SK-N-SH treated with all-trans-retinoic acid at 6 μM for 48 hours (cell line): ENCODE measurements around the gene FAM163A.
A peak's percentile ranks its signal among the peaks of the same experiment; 100 is the strongest.

ENCODE experiments used
- ATAC-seq: fragments of 200-7000 bp; cut with Tn5 transposase; 3 replicates; pipeline ENCODE4 v1.9.1; 2020; ENCODE audit warnings: mild to moderate bottlenecking, moderate library complexity
- ARNTL ChIP-seq: fragments of 450-650 bp; formaldehyde crosslinking; IDR thresholded peaks from 2 replicates; pipeline ENCODE4 v1.5.0; 2020; ENCODE audit warnings: low read depth, mild to moderate bottlenecking, moderate library complexity, borderline replicate concordance
- BACH2 ChIP-seq: fragments of 250-450 bp; sonication (Bioruptor Pico); IDR thresholded peaks from 2 replicates; pipeline ENCODE4 v1.9.0; 2021; ENCODE audit warnings: mild to moderate bottlenecking, borderline replicate concordance
- CSDC2 ChIP-seq: fragments of 250-450 bp; sonication (Bioruptor Pico); IDR thresholded peaks from 2 replicates; pipeline ENCODE4 v1.5.0; 2020; ENCODE audit warnings: mild to moderate bottlenecking, moderate library complexity
- ESRRG ChIP-seq: fragments of 250-450 bp; sonication (Bioruptor Pico); IDR thresholded peaks from 2 replicates; pipeline ENCODE4 v1.6.1; 2021; ENCODE audit warnings: mild to moderate bottlenecking
- GLIS3 ChIP-seq: fragments of 250-450 bp; sonication (Bioruptor Pico); IDR thresholded peaks from 2 replicates; pipeline ENCODE4 v1.5.0; 2020; ENCODE audit warnings: mild to moderate bottlenecking, moderate library complexity
- ISL1 ChIP-seq: fragments of 250-450 bp; sonication (Bioruptor Pico); IDR thresholded peaks from 2 replicates; pipeline ENCODE4 v2.1.2; 2022; ENCODE audit warnings: mild to moderate bottlenecking, moderate library complexity
- OSR1 ChIP-seq: fragments of 250-450 bp; sonication (Bioruptor Pico); IDR thresholded peaks from 2 replicates; pipeline ENCODE4 v1.8.0; 2022; ENCODE audit warnings: moderate library complexity, mild to moderate bottlenecking, inconsistent platforms
- POU6F1 ChIP-seq: fragments of 250-450 bp; sonication (Bioruptor Pico); IDR thresholded peaks from 2 replicates; pipeline ENCODE4 v1.8.0; 2021; ENCODE audit warnings: low read depth, mild to moderate bottlenecking, moderate library complexity, borderline replicate concordance
- PPARA ChIP-seq: fragments of 250-450 bp; sonication (Bioruptor Pico); IDR thresholded peaks from 2 replicates; pipeline ENCODE4 v1.5.0; 2020; ENCODE audit warnings: mild to moderate bottlenecking, borderline replicate concordance
- RARB ChIP-seq: fragments of 250-450 bp; sonication (Bioruptor Pico); IDR thresholded peaks from 2 replicates; pipeline ENCODE4 v1.8.0; 2021; ENCODE audit warnings: mild to moderate bottlenecking, moderate library complexity
- SNAI2 ChIP-seq: fragments of 250-450 bp; sonication (Bioruptor Pico); IDR thresholded peaks from 2 replicates; pipeline ENCODE4 v1.5.0; 2020; ENCODE audit warnings: mild to moderate bottlenecking, moderate library complexity
- TCF4 ChIP-seq: fragments of 250-450 bp; sonication (Bioruptor Pico); IDR thresholded peaks from 2 replicates; pipeline ENCODE4 v1.8.0; 2021; ENCODE audit warnings: mild to moderate bottlenecking, moderate library complexity, borderline replicate concordance
- TOX ChIP-seq: fragments of 250-450 bp; sonication (Bioruptor Pico); IDR thresholded peaks from 2 replicates; pipeline ENCODE4 v1.8.0; 2021; ENCODE audit warnings: mild to moderate bottlenecking, moderate library complexity, borderline replicate concordance
- TSHZ2 ChIP-seq: fragments of 250-450 bp; sonication (Bioruptor Pico); IDR thresholded peaks from 2 replicates; pipeline ENCODE4 v1.5.0; 2020; ENCODE audit warnings: mild to moderate bottlenecking, moderate library complexity
- ZC3H10 ChIP-seq: fragments of 250-450 bp; sonication (Bioruptor Pico); IDR thresholded peaks from 2 replicates; pipeline ENCODE4 v1.5.1; 2021; ENCODE audit warnings: mild to moderate bottlenecking, moderate library complexity
- ZFP3 ChIP-seq: fragments of 250-450 bp; sonication (Bioruptor Pico); IDR thresholded peaks from 2 replicates; pipeline ENCODE4 v1.5.0; 2020; ENCODE audit warnings: mild to moderate bottlenecking, moderate library complexity
- ZFP30 ChIP-seq: fragments of 450-650 bp; formaldehyde crosslinking; IDR thresholded peaks from 2 replicates; pipeline ENCODE4 v1.5.0; 2022; ENCODE audit warnings: mild to moderate bottlenecking, moderate library complexity
- ZNF565 ChIP-seq: fragments of 450-650 bp; formaldehyde crosslinking; conservative IDR thresholded peaks from 2 replicates; pipeline ENCODE4 v1.5.0; 2020; ENCODE audit warnings: low read depth, mild to moderate bottlenecking, moderate library complexity
- ZNF70 ChIP-seq: fragments of 450-650 bp; formaldehyde crosslinking; IDR thresholded peaks from 2 replicates; pipeline ENCODE4 v1.5.0; 2020; ENCODE audit warnings: mild to moderate bottlenecking, moderate library complexity
- ZNF8 ChIP-seq: fragments of 450-650 bp; formaldehyde crosslinking; IDR thresholded peaks from 2 replicates; pipeline ENCODE4 v1.5.0; 2020; ENCODE audit warnings: mild to moderate bottlenecking, moderate library complexity
- TF ChIP-seq, protein P1 (sequence below): fragments of 250-450 bp; sonication (Bioruptor Pico); IDR thresholded peaks from 2 replicates; pipeline ENCODE4 v1.5.1; 2021; ENCODE audit warnings: mild to moderate bottlenecking, moderate library complexity
- TF ChIP-seq, protein P2 (sequence below): fragments of 250-450 bp; sonication (Bioruptor Pico); IDR thresholded peaks from 2 replicates; pipeline ENCODE4 v1.5.1; 2020; ENCODE audit warnings: low read depth, mild to moderate bottlenecking, moderate library complexity

The FAM163A gene

DNA sequence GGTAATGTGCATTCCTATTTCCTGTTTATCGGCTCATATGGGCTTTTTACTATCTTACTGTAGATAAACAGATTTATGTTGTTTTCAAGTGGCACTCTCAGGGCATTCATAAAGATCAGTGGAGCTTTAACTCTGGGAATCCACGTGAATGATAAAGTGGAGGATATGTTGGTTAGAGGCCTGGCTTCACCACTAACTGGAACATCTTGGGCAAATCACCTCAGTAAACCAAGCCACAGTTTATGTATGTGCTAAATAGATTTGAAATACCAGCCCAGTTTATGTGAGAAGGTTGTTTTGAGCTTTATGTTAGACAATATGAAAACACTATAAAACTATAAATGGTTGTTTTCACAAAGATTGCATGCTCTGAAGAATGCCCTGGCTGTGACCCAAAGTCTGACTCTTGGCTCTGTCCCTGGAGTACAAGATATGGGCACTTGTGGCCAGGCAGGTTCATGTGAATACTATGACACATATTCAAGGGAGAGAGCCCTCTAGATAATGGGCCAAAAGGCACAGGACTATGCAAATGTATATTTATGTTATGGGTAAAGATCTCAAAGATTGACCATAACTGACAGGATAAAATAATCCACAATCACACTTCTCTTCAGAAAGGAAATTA lies 36.7 kb downstream of the FAM163A start:
- peak; percentile 31; the same call in 1 of the 2 replicates for TF ChIP-seq ISL1
- TF ChIP-seq ZNF70 (CRISPR knock-in tag) = peak; percentile 76
- no peak for TF ChIP-seq BACH2 (CRISPR knock-in tag)
- TF ChIP-seq ZFP3 (CRISPR knock-in tag) = no peak
- TF ChIP-seq, protein P1, sequence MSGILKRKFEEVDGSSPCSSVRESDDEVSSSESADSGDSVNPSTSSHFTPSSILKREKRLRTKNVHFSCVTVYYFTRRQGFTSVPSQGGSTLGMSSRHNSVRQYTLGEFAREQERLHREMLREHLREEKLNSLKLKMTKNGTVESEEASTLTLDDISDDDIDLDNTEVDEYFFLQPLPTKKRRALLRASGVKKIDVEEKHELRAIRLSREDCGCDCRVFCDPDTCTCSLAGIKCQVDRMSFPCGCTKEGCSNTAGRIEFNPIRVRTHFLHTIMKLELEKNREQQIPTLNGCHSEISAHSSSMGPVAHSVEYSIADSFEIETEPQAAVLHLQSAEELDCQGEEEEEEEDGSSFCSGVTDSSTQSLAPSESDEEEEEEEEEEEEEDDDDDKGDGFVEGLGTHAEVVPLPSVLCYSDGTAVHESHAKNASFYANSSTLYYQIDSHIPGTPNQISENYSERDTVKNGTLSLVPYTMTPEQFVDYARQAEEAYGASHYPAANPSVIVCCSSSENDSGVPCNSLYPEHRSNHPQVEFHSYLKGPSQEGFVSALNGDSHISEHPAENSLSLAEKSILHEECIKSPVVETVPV = no peak
- no peak for TF ChIP-seq OSR1 (CRISPR knock-in tag)
- TF ChIP-seq ARNTL (CRISPR knock-in tag) = no peak
- TF ChIP-seq, protein P2, sequence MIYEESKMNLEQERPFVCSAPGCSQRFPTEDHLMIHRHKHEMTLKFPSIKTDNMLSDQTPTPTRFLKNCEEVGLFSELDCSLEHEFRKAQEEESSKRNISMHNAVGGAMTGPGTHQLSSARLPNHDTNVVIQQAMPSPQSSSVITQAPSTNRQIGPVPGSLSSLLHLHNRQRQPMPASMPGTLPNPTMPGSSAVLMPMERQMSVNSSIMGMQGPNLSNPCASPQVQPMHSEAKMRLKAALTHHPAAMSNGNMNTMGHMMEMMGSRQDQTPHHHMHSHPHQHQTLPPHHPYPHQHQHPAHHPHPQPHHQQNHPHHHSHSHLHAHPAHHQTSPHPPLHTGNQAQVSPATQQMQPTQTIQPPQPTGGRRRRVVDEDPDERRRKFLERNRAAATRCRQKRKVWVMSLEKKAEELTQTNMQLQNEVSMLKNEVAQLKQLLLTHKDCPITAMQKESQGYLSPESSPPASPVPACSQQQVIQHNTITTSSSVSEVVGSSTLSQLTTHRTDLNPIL (CRISPR knock-in tag) = no peak
- TF ChIP-seq CSDC2 = no peak
- TF ChIP-seq ZNF565 (CRISPR knock-in tag) = no peak
- no peak for TF ChIP-seq POU6F1 (CRISPR knock-in tag)
- TF ChIP-seq RARB (CRISPR knock-in tag) = no peak
- no peak for TF ChIP-seq GLIS3 (CRISPR knock-in tag)
- no peak; the same call in 1 of the 2 replicates for TF ChIP-seq TSHZ2 (CRISPR knock-in tag)
- no peak for TF ChIP-seq ESRRG (CRISPR knock-in tag)

DNA sequence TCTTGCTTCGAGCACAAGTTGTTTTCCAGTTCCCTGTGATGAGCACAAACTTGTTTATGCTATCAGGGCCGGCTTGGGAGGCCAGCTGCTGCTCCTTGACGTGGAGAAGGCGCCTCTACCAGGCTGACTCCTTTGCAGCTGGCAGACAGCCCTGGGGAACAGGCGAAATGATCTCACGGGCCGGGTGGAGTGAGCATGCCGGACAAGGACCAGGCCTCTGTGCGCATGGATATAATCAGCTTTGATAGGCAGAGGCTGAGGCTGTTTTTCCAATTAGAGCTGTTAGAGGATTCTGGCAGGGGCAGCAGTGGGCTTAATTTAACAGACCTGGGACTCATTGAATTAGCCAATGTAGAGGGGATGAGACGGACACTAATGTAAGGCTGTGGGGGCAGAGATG lies 38.9 kb downstream of the FAM163A start:
- TF ChIP-seq ZNF70 (CRISPR knock-in tag) (peak; percentile 62; the same call in 1 of the 2 replicates), ZFP30 (CRISPR knock-in tag) (no peak; the same call in 1 of the 2 replicates), ISL1 (peak; percentile 84), OSR1 (CRISPR knock-in tag) (no peak), TSHZ2 (CRISPR knock-in tag) (peak; percentile 99), PPARA (0 out of 2 replicates have a peak, but pooled peaks have one; percentile 57), ZC3H10 (no peak), GLIS3 (CRISPR knock-in tag) (peak; percentile 95; the same call in 1 of the 2 replicates), ZNF8 (CRISPR knock-in tag) (peak; percentile 48), TCF4 (peak; percentile 99), ZFP3 (CRISPR knock-in tag) (peak; percentile 84), SNAI2 (CRISPR knock-in tag) (peak; percentile 75; the same call in 1 of the 2 replicates), ESRRG (CRISPR knock-in tag) (peak; percentile 91), TOX (CRISPR knock-in tag) (no peak)
- TF ChIP-seq, protein P2 (CRISPR knock-in tag) = peak; percentile 68
- TF ChIP-seq, protein P1 = peak; percentile 94
- TF ChIP-seq, all 23 proteins: peak for 12
- ATAC-seq = peak; percentile 75

More for the DNA sequence above, 36.7 kb downstream of the FAM163A start:
- ATAC-seq = no peak
